ENCODE measurements around the gene SMIM43. TPM values are rescaled to one million over a fixed set of nuclear protein-coding genes. Genes with fewer than 3 reads are reported as not detected.

SMIM43 gene
- total RNA-seq, 1 experiment from 2014 or later, result 0.33 TPM

DNA sequence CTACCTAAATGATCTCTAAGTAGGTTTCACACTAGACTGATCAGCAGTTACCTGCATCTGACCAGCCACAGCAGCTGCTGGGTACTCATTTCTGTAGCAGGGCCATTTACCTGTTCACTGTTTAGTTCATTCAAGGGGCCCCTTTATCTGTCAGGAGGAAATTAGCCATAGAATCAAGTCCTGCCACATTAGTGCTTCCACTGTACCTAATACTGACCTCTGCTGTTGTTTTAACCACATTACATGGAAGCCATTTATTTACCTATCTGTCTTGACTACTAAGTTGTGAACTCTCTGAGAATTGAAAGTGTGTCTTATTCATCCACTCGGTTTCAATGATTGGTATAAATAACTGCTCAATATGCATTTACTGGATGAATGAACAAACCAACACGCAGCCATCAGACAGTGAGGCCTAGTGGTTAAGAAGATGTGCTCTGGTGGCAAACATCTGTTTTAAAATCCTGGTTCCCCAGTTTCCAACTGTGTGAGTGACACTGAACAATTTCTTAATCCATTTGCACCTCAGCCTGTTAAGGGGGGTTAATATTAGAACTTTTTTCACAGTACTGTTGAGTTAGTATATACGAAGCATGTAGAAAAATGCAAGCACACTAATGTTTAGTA, 38.2 kb downstream of the SMIM43 start:
- TF ChIP-seq SOX15 (CRISPR knock-in tag; IDR thresholded peaks at IDR 0.05), result no peak
- TF ChIP-seq, protein P1, sequence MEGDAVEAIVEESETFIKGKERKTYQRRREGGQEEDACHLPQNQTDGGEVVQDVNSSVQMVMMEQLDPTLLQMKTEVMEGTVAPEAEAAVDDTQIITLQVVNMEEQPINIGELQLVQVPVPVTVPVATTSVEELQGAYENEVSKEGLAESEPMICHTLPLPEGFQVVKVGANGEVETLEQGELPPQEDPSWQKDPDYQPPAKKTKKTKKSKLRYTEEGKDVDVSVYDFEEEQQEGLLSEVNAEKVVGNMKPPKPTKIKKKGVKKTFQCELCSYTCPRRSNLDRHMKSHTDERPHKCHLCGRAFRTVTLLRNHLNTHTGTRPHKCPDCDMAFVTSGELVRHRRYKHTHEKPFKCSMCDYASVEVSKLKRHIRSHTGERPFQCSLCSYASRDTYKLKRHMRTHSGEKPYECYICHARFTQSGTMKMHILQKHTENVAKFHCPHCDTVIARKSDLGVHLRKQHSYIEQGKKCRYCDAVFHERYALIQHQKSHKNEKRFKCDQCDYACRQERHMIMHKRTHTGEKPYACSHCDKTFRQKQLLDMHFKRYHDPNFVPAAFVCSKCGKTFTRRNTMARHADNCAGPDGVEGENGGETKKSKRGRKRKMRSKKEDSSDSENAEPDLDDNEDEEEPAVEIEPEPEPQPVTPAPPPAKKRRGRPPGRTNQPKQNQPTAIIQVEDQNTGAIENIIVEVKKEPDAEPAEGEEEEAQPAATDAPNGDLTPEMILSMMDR (IDR thresholded peaks at IDR 0.05), result peak; percentile 31; the same call in 1 of the 2 replicates
- POLR2A ChIA-PET, result no interaction called here
- DNase-seq (ENCODE audit: low spot score) (no peak), ATAC-seq (peak; percentile 94)
- Mint-ChIP-seq H3K9me3 (peaks cover 7% of the 10 kb centered on the region), H3K27ac (no peak overlapping the region), H3K36me3 (no peaks in the 10 kb centered on the region), H3K27me3 (ENCODE audit: low read depth) (peaks cover 2% of the 10 kb centered on the region; the same call in 1 of the 2 replicates), H3K4me1 (0 out of 2 replicates have a peak, but pooled peaks cover 3% of the 10 kb centered on the region), H3K4me3 (no peak overlapping the region)
- CTCF ChIA-PET, result no interaction called here

DNA sequence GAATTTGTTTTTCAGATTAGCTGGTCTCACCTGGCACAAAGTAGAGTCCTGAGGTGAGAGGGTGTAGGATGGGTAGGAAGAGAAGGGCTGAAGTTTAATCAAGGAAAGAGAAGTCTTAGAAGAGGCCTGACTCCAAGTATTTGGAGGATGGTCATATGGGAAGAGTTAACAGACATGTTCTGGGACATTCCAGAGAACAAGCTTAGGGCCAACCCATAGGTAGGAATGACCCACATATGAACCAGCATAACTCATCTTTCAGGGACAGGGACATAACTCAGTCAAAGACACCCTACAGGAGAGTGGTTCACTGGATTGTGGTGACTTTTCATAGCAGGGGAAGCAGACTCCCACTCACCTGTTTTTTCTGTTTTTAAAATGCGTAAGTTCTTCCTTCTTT, 40.3 kb downstream of the SMIM43 start:
- DNase-seq (ENCODE audit: low spot score) (no peak), ATAC-seq (no peak)
- ChIA-PET CTCF (interaction anchor here (0.6 to 1.4 kb wide), 2 partner anchors 28 to 210 kb away, joined by 3 to 5 read pairs; no protein-coding TSS in a partner anchor), POLR2A (no interaction called here)
- Mint-ChIP-seq H3K4me1 (0 out of 2 replicates have a peak, but pooled peaks cover 3% of the 10 kb centered on the region), H3K4me3 (no peak overlapping the region), H3K36me3 (no peaks in the 10 kb centered on the region), H3K9me3 (peaks cover 1% of the 10 kb centered on the region), H3K27me3 (ENCODE audit: low read depth) (peaks cover 2% of the 10 kb centered on the region; the same call in 1 of the 2 replicates), H3K27ac (no peak overlapping the region)
- TF ChIP-seq KAT7 (CRISPR knock-in tag; IDR thresholded peaks at IDR 0.05; ENCODE audit: borderline replicate concordance) (no peak), SMAD4 (CRISPR knock-in tag; IDR thresholded peaks at IDR 0.05) (no peak), ZNF263 (CRISPR knock-in tag; IDR thresholded peaks at IDR 0.05; ENCODE audit: low read depth) (no peak), FOXP1 (CRISPR knock-in tag; IDR thresholded peaks at IDR 0.05; ENCODE audit: borderline replicate concordance) (no peak)
- TF ChIP-seq, protein P2, sequence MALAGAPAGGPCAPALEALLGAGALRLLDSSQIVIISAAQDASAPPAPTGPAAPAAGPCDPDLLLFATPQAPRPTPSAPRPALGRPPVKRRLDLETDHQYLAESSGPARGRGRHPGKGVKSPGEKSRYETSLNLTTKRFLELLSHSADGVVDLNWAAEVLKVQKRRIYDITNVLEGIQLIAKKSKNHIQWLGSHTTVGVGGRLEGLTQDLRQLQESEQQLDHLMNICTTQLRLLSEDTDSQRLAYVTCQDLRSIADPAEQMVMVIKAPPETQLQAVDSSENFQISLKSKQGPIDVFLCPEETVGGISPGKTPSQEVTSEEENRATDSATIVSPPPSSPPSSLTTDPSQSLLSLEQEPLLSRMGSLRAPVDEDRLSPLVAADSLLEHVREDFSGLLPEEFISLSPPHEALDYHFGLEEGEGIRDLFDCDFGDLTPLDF (CRISPR knock-in tag; IDR thresholded peaks at IDR 0.05), result no peak

DNA sequence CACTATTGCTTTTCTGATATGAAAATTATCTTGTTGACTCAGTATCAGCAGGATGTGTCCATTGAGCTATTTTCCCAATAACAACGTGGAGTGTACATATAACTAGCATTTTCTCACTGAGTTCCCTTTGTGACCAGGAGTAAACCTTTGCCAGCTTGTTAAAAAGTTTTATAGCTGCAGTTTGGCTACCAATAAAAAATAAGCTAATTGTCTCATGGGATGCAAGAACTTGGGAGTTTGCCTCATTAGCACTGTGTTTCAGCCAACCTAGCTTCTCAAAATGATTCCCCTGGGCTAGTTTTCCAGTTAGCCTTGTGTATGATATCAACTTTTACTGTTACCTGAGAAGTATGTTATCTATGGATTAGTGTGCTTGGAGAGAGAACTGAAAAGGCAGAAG, 43.3 kb downstream of the SMIM43 start:
- TF ChIP-seq KAT7 (CRISPR knock-in tag; IDR thresholded peaks at IDR 0.05; ENCODE audit: borderline replicate concordance) (no peak), OVOL2 (CRISPR knock-in tag; IDR thresholded peaks at IDR 0.05; ENCODE audit: borderline replicate concordance) (no peak), ATF1 (CRISPR knock-in tag; IDR thresholded peaks at IDR 0.05) (no peak)
- TF ChIP-seq, protein P3, sequence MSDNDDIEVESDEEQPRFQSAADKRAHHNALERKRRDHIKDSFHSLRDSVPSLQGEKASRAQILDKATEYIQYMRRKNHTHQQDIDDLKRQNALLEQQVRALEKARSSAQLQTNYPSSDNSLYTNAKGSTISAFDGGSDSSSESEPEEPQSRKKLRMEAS (CRISPR knock-in tag; IDR thresholded peaks at IDR 0.05), result no peak
- TF ChIP-seq, protein P4, sequence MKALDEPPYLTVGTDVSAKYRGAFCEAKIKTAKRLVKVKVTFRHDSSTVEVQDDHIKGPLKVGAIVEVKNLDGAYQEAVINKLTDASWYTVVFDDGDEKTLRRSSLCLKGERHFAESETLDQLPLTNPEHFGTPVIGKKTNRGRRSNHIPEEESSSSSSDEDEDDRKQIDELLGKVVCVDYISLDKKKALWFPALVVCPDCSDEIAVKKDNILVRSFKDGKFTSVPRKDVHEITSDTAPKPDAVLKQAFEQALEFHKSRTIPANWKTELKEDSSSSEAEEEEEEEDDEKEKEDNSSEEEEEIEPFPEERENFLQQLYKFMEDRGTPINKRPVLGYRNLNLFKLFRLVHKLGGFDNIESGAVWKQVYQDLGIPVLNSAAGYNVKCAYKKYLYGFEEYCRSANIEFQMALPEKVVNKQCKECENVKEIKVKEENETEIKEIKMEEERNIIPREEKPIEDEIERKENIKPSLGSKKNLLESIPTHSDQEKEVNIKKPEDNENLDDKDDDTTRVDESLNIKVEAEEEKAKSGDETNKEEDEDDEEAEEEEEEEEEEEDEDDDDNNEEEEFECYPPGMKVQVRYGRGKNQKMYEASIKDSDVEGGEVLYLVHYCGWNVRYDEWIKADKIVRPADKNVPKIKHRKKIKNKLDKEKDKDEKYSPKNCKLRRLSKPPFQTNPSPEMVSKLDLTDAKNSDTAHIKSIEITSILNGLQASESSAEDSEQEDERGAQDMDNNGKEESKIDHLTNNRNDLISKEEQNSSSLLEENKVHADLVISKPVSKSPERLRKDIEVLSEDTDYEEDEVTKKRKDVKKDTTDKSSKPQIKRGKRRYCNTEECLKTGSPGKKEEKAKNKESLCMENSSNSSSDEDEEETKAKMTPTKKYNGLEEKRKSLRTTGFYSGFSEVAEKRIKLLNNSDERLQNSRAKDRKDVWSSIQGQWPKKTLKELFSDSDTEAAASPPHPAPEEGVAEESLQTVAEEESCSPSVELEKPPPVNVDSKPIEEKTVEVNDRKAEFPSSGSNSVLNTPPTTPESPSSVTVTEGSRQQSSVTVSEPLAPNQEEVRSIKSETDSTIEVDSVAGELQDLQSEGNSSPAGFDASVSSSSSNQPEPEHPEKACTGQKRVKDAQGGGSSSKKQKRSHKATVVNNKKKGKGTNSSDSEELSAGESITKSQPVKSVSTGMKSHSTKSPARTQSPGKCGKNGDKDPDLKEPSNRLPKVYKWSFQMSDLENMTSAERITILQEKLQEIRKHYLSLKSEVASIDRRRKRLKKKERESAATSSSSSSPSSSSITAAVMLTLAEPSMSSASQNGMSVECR (CRISPR knock-in tag; IDR thresholded peaks at IDR 0.05; ENCODE audit: borderline replicate concordance), result no peak
- Mint-ChIP-seq H3K36me3 (no peaks in the 10 kb centered on the region), H3K27ac (no peak overlapping the region), H3K4me1 (0 out of 2 replicates have a peak, but pooled peaks cover 3% of the 10 kb centered on the region), H3K9me3 (no peaks in the 10 kb centered on the region), H3K4me3 (no peak overlapping the region), H3K27me3 (ENCODE audit: low read depth) (peaks cover 2% of the 10 kb centered on the region; the same call in 1 of the 2 replicates)
- no peak for DNase-seq (ENCODE audit: low spot score)
- ChIA-PET CTCF (no interaction called here), POLR2A (interaction anchor here (0.6 kb wide), 1 partner anchor 42 kb away, joined by 4 read pairs; no protein-coding TSS in a partner anchor)
- ATAC-seq, result no peak
